A549 (cell line): ENCODE measurements around the gene NIPBL.

Experiments
- EP300 ChIP-seq, 2 experiments: fragments of >200 bp; sonication (Bioruptor Twin); formaldehyde crosslinking; IDR thresholded peaks; 2 replicates in 1 of 2; 3 replicates in 1 of 2; pipeline ENCODE4 v1.6.1; 2016 to 2017
- ESRRA ChIP-seq: fragments of 150-350 bp; IDR thresholded peaks from 2 replicates; pipeline ENCODE4 v1.6.1; 2014; ENCODE audit warnings: mild to moderate bottlenecking, low read length, borderline replicate concordance
- HDAC2 ChIP-seq: fragments of 200-600 bp; sonication (generic); IDR thresholded peaks from 2 replicates; pipeline ENCODE4 v1.6.1; 2016
- MAFK ChIP-seq: fragments of 450-650 bp; IDR thresholded peaks from 2 replicates; pipeline ENCODE4 v1.6.1; 2014; ENCODE audit not compliant: partially characterized antibody
- NR3C1 ChIP-seq: fragments of >200 bp; sonication (Bioruptor Twin); formaldehyde crosslinking; IDR thresholded peaks from 3 replicates; pipeline ENCODE4 v1.6.1; 2017
- TF ChIP-seq, protein P1 (sequence below): fragments of >200 bp; sonication (Bioruptor Twin); formaldehyde crosslinking; IDR thresholded peaks from 3 replicates; pipeline ENCODE4 v1.5.1; 2016
- TF ChIP-seq, protein P2 (sequence below): fragments of 200-600 bp; sonication (generic); IDR thresholded peaks from 2 replicates; pipeline ENCODE4 v1.6.1; 2016; ENCODE audit warnings: antibody characterized with exemption, mild to moderate bottlenecking, moderate library complexity

DNA sequence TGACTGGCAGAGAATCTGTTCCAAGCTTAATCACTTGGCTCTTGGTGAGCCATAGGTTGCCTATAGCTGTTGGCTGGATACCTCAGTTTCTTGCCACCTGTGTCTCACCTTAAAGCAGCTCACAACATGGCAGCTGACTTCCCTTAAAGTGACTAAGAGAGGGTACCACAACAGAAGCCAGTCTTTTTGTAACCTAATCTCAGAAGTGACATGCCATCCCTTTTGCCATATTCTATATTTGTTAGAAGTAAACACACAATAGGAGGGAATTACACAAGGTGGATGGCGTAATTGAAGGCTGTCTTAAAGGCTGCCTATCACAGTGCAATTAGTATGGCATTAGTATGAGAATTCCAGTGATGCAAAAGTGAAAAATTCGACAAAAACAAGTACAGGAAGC lies 28.1 kb downstream of the NIPBL start:
- TF ChIP-seq EP300 (IDR thresholded peaks at IDR 0.05) (no peak), MAFK (no peak), NR3C1 (no peak), ESRRA (no peak), HDAC2 (no peak)
- TF ChIP-seq, protein P1, sequence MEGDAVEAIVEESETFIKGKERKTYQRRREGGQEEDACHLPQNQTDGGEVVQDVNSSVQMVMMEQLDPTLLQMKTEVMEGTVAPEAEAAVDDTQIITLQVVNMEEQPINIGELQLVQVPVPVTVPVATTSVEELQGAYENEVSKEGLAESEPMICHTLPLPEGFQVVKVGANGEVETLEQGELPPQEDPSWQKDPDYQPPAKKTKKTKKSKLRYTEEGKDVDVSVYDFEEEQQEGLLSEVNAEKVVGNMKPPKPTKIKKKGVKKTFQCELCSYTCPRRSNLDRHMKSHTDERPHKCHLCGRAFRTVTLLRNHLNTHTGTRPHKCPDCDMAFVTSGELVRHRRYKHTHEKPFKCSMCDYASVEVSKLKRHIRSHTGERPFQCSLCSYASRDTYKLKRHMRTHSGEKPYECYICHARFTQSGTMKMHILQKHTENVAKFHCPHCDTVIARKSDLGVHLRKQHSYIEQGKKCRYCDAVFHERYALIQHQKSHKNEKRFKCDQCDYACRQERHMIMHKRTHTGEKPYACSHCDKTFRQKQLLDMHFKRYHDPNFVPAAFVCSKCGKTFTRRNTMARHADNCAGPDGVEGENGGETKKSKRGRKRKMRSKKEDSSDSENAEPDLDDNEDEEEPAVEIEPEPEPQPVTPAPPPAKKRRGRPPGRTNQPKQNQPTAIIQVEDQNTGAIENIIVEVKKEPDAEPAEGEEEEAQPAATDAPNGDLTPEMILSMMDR: no peak
- TF ChIP-seq, protein P2, sequence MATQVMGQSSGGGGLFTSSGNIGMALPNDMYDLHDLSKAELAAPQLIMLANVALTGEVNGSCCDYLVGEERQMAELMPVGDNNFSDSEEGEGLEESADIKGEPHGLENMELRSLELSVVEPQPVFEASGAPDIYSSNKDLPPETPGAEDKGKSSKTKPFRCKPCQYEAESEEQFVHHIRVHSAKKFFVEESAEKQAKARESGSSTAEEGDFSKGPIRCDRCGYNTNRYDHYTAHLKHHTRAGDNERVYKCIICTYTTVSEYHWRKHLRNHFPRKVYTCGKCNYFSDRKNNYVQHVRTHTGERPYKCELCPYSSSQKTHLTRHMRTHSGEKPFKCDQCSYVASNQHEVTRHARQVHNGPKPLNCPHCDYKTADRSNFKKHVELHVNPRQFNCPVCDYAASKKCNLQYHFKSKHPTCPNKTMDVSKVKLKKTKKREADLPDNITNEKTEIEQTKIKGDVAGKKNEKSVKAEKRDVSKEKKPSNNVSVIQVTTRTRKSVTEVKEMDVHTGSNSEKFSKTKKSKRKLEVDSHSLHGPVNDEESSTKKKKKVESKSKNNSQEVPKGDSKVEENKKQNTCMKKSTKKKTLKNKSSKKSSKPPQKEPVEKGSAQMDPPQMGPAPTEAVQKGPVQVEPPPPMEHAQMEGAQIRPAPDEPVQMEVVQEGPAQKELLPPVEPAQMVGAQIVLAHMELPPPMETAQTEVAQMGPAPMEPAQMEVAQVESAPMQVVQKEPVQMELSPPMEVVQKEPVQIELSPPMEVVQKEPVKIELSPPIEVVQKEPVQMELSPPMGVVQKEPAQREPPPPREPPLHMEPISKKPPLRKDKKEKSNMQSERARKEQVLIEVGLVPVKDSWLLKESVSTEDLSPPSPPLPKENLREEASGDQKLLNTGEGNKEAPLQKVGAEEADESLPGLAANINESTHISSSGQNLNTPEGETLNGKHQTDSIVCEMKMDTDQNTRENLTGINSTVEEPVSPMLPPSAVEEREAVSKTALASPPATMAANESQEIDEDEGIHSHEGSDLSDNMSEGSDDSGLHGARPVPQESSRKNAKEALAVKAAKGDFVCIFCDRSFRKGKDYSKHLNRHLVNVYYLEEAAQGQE: no peak
